NCI-H1930 (cell line): ENCODE measurements around the gene MAEA.

Experiments used
- DNase-seq, 2 experiments: peaks; one replicate each; lab custom pipeline; 2025; lab: John Stamatoyannopoulos, UW

The MAEA gene

GRCh38 chr4:1289207-1290164 lies at the start of gene MAEA:
TSS of gene MAEA (plus strand) at chr4:1289891. CDS start at chr4:1289914, 23 bp downstream.
- peak; percentile 93 to 97 for DNase-seq

GRCh38 chr4:1239950-1240307 lies 49.8 kb upstream of the MAEA start:
- no peak for DNase-seq

GRCh38 chr4:1240721-1241465 lies 48.8 kb upstream of the MAEA start:
- no peak for DNase-seq

GRCh38 chr4:1241466-1241935 lies 48.2 kb upstream of the MAEA start:
- DNase-seq, result no peak

- DNase-seq, result no peak
These were observed 47.7 kb upstream of the MAEA start for GRCh38 chr4:1241936-1242505.

- no peak for DNase-seq
These were observed 46.9 kb upstream of the MAEA start for GRCh38 chr4:1242506-1243450.

GRCh38 chr4:1243451-1244080 lies 46.1 kb upstream of the MAEA start:
- no peak for DNase-seq

GRCh38 chr4:1244081-1244977 lies 45.4 kb upstream of the MAEA start:
- DNase-seq, result no peak

- no peak for DNase-seq
These were observed 44.7 kb upstream of the MAEA start for GRCh38 chr4:1244978-1245471.

GRCh38 chr4:1245481-1246051 lies 44.1 kb upstream of the MAEA start:
- DNase-seq, result no peak

- no peak for DNase-seq
These were observed 43.4 kb upstream of the MAEA start for GRCh38 chr4:1246111-1246881.

- DNase-seq, result no peak
These were observed 42.5 kb upstream of the MAEA start for GRCh38 chr4:1246901-1247863.

GRCh38 chr4:1247864-1248244 lies 41.8 kb upstream of the MAEA start:
- no peak for DNase-seq

GRCh38 chr4:1248245-1249147 lies 41.2 kb upstream of the MAEA start, which contains the start of gene CTBP1:
TSS of gene CTBP1 (minus strand) at chr4:1249130. CDS start at chr4:1241331, 7,799 bp downstream.
- peak; percentile 66 to 82 for DNase-seq

GRCh38 chr4:1249148-1249730 lies 40.5 kb upstream of the MAEA start:
- DNase-seq, result peak; percentile 73 to 87
